K562 (cell line): ENCODE results near the gene NFS1. TPM values are rescaled to one million over a fixed set of nuclear protein-coding genes. Genes with fewer than 3 reads are reported as not detected.

Experiments used
- AFF4 ChIP-seq: sonication (generic); formaldehyde crosslinking; IDR thresholded peaks from 2 replicates; pipeline ENCODE4 v1.8.0; 2023; ENCODE audit warnings: mild to moderate bottlenecking, missing genetic modification reagents
- ATF7 ChIP-seq: fragments of 450-650 bp; IDR thresholded peaks from 2 replicates; pipeline ENCODE4 v1.7.1; 2014; ENCODE audit warnings: mild to moderate bottlenecking, moderate library complexity
- CBX3 ChIP-seq, 2 experiments: IDR thresholded peaks; 1 replicate in 1 of 2; 2 replicates in 1 of 2; pipeline ENCODE4 v1.6.1; 2012; ENCODE audit warnings: inconsistent platforms in 2 of 2, low read length in 2 of 2, borderline replicate concordance in 1 of 2, control low read depth in 1 of 2
- CBX8 ChIP-seq: fragments of 200-600 bp; sonication (generic); IDR thresholded peaks from 2 replicates; pipeline ENCODE4 v1.6.1; 2012; ENCODE audit warnings: borderline replicate concordance, mixed run types, low read depth, mild to moderate bottlenecking, moderate library complexity, mixed read lengths, low read length, control low read depth, inconsistent platforms; ENCODE audit not compliant: poor library complexity, severe bottlenecking; ENCODE audit errors: extremely low read depth
- CEBPG ChIP-seq, 3 experiments: fragments of 200-800 bp in 1 of 3; sonication (Bioruptor generic) in 1 of 3; sonication (generic) in 1 of 3; formaldehyde crosslinking in 1 of 3; IDR thresholded peaks in 2 of 3; conservative IDR thresholded peaks in 1 of 3; 2 replicates each; pipeline versions ENCODE4 v1.6.1 to v1.8.0; 2016 to 2022; ENCODE audit warnings: missing compliant biosample characterization in 2 of 3, missing genetic modification characterization in 2 of 3, mild to moderate bottlenecking in 1 of 3, missing genetic modification reagents in 1 of 3
- FOXJ3 ChIP-seq: sonication (generic); formaldehyde crosslinking; IDR thresholded peaks from 2 replicates; pipeline ENCODE4 v1.4.0; 2020; ENCODE audit warnings: mild to moderate bottlenecking, missing genetic modification reagents
- MCM3 ChIP-seq: fragments of 450-650 bp; IDR thresholded peaks from 2 replicates; pipeline ENCODE4 v1.6.1; 2016
- PHTF2 ChIP-seq: fragments of 250-450 bp; sonication (Bioruptor Pico); IDR thresholded peaks from 2 replicates; pipeline ENCODE4 v1.5.0; 2021; ENCODE audit warnings: mild to moderate bottlenecking
- RFX1 ChIP-seq: fragments of 450-650 bp; IDR thresholded peaks from 2 replicates; pipeline ENCODE4 v1.6.1; 2016; ENCODE audit warnings: mild to moderate bottlenecking, moderate library complexity
- SAFB2 ChIP-seq: fragments of 200-400 bp; formaldehyde crosslinking; IDR thresholded peaks from 2 replicates; pipeline ENCODE4 v1.6.1; 2018; ENCODE audit warnings: borderline replicate concordance, low read length, low read depth, moderate library complexity; ENCODE audit not compliant: severe bottlenecking
- SMARCA5 ChIP-seq: fragments of 450-650 bp; IDR thresholded peaks from 2 replicates; pipeline ENCODE4 v1.6.1; 2016
- TAF7 ChIP-seq: fragments of 450-650 bp; IDR thresholded peaks from 2 replicates; pipeline ENCODE4 v1.6.1; 2016; ENCODE audit warnings: missing genetic modification characterization, missing compliant biosample characterization
- TAL1 ChIP-seq: fragments of 450-650 bp; IDR thresholded peaks from 2 replicates; pipeline ENCODE4 v1.6.1; 2016; ENCODE audit warnings: mild to moderate bottlenecking
- ZNF174 ChIP-seq: fragments of 250-450 bp; sonication (Bioruptor Pico); IDR thresholded peaks from 2 replicates; pipeline ENCODE4 v1.4.0; 2020; ENCODE audit warnings: mild to moderate bottlenecking
- ZNF436 ChIP-seq: fragments of 250-450, 450-650 bp; sonication (Bioruptor Pico); formaldehyde crosslinking; IDR thresholded peaks from 2 replicates; pipeline ENCODE4 v1.7.0; 2020; ENCODE audit warnings: mild to moderate bottlenecking
- ZNF668 ChIP-seq: fragments of 250-450 bp; sonication (Bioruptor Pico); IDR thresholded peaks from 2 replicates; pipeline ENCODE4 v1.8.0; 2022; ENCODE audit warnings: mild to moderate bottlenecking, inconsistent platforms
- ZNF76 ChIP-seq: fragments of 250-450 bp; sonication (Bioruptor Pico); IDR thresholded peaks from 2 replicates; pipeline ENCODE4 v1.4.0; 2020; ENCODE audit warnings: mild to moderate bottlenecking, moderate library complexity, borderline replicate concordance
- polyA plus RNA-seq, 8 experiments: library from polyadenylated mRNA; depleted of rRNA in 4 of 8; stranded (reverse) in 5 of 8; unstranded in 3 of 8; fragments of >200 nt; fragmentation: Nextera tagmentation in 2 of 8; fragmentation: Illumina TruSeq in 1 of 8; extraction: Ambion mirVana in 2 of 8; extraction: Trizol in 1 of 8; gene quantifications; 2 replicates each; pipeline versions ENCODE4 v1.2.1 to v1.2.3, GENCODE V29; 2011 to 2014; ENCODE audit warnings: inconsistent platforms in 1 of 8, missing spikeins in 1 of 8
- total RNA-seq, 7 experiments: library from RNA; depleted of rRNA in 6 of 7; stranded (reverse); fragments of >200 nt in 6 of 7; fragmentation: Illumina TruSeq in 2 of 7; extraction: Trizol in 2 of 7; gene quantifications; 2 replicates each; pipeline versions ENCODE4 v1.2.1 to v1.2.3, GENCODE V29; 2011 to 2021; ENCODE audit warnings: low replicate concordance in 1 of 7
- TF ChIP-seq, protein P1 (sequence below): fragments of 450-650 bp; IDR thresholded peaks from 2 replicates; pipeline ENCODE4 v1.6.1; 2017; ENCODE audit warnings: antibody characterized with exemption
- TF ChIP-seq, protein P2 (sequence below): fragments of 450-650 bp; formaldehyde crosslinking; IDR thresholded peaks from 2 replicates; pipeline ENCODE4 v1.4.0; 2020; ENCODE audit warnings: mild to moderate bottlenecking
- TF ChIP-seq, protein P3 (sequence below): fragments of 450-650 bp; formaldehyde crosslinking; IDR thresholded peaks from 2 replicates; pipeline ENCODE4 v1.4.0; 2020; ENCODE audit warnings: mild to moderate bottlenecking, moderate library complexity

Gene NFS1
- total and polyA plus RNA-seq, 9 of the 15 experiments (the other 6 are each of a cell fraction or from before 2014, with no cell fraction given): 11.5 to 84.8 (median 47.1) TPM

GRCh38 chr20:35664466-35665206 lies 34.5 kb downstream of the NFS1 start, which contains the start of the genes CPNE1 and RBM12 (continued):
- TF ChIP-seq AFF4 (CRISPR knock-in tag) (peak; percentile 81), ZNF668 (CRISPR knock-in tag) (no peak), RFX1 (no peak), SAFB2 (no peak), PHTF2 (CRISPR knock-in tag) (no peak), TAF7 (peak; percentile 78), CBX8 (no peak), MCM3 (no peak), ZNF76 (no peak), TAL1 (no peak), CBX3 (IDR thresholded peaks at IDR 0.05; ENCODE audit: borderline replicate concordance in 1 of 2, low read length in 2 of 2) (no peak; a peak in 1 of 3 replicates), CEBPG (CRISPR knock-in tag; IDR thresholded peaks at IDR 0.05) (no peak), CEBPG (tag; conservative IDR thresholded peaks at IDR 0.05 in 1 of 2, IDR thresholded peaks at IDR 0.05 in 1 of 2) (no peak), ZNF174 (CRISPR knock-in tag) (no peak), FOXJ3 (CRISPR knock-in tag) (no peak), ATF7 (peak; percentile 97), ZNF436 (no peak), SMARCA5 (no peak)
- TF ChIP-seq, protein P1, sequence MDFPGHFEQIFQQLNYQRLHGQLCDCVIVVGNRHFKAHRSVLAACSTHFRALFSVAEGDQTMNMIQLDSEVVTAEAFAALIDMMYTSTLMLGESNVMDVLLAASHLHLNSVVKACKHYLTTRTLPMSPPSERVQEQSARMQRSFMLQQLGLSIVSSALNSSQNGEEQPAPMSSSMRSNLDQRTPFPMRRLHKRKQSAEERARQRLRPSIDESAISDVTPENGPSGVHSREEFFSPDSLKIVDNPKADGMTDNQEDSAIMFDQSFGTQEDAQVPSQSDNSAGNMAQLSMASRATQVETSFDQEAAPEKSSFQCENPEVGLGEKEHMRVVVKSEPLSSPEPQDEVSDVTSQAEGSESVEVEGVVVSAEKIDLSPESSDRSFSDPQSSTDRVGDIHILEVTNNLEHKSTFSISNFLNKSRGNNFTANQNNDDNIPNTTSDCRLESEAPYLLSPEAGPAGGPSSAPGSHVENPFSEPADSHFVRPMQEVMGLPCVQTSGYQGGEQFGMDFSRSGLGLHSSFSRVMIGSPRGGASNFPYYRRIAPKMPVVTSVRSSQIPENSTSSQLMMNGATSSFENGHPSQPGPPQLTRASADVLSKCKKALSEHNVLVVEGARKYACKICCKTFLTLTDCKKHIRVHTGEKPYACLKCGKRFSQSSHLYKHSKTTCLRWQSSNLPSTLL: no peak
- TF ChIP-seq, protein P2, sequence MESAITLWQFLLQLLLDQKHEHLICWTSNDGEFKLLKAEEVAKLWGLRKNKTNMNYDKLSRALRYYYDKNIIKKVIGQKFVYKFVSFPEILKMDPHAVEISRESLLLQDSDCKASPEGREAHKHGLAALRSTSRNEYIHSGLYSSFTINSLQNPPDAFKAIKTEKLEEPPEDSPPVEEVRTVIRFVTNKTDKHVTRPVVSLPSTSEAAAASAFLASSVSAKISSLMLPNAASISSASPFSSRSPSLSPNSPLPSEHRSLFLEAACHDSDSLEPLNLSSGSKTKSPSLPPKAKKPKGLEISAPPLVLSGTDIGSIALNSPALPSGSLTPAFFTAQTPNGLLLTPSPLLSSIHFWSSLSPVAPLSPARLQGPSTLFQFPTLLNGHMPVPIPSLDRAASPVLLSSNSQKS: no peak
- TF ChIP-seq, protein P3, sequence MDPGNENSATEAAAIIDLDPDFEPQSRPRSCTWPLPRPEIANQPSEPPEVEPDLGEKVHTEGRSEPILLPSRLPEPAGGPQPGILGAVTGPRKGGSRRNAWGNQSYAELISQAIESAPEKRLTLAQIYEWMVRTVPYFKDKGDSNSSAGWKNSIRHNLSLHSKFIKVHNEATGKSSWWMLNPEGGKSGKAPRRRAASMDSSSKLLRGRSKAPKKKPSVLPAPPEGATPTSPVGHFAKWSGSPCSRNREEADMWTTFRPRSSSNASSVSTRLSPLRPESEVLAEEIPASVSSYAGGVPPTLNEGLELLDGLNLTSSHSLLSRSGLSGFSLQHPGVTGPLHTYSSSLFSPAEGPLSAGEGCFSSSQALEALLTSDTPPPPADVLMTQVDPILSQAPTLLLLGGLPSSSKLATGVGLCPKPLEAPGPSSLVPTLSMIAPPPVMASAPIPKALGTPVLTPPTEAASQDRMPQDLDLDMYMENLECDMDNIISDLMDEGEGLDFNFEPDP: no peak
